Tibial nerve (tissue), 4 donors: ENCODE data around the gene SLC2A6.

ENCODE experiments used
- CTCF ChIP-seq, 5 experiments: fragments of 200-600 bp in 3 of 5; fragments of 450-650 bp in 2 of 5; sonication (generic) in 3 of 5; IDR thresholded peaks; one replicate each; pipeline ENCODE4 v1.5.1; 2016 to 2019; ENCODE audit warnings: antibody characterized with exemption in 5 of 5, mild to moderate bottlenecking in 3 of 5, moderate library complexity in 2 of 5
- EP300 ChIP-seq, 2 donors: sonication (generic); formaldehyde crosslinking; IDR thresholded peaks; one replicate each; pipeline ENCODE4 v1.6.1; 2017; ENCODE audit warnings: antibody characterized with exemption in 2 of 2, mild to moderate bottlenecking in 1 of 2
- POLR2A ChIP-seq, 2 donors: fragments of 450-650 bp; IDR thresholded peaks; one replicate each; pipeline ENCODE4 v1.6.1; 2017; ENCODE audit warnings: antibody characterized with exemption in 2 of 2, mild to moderate bottlenecking in 2 of 2, moderate library complexity in 2 of 2

- TF ChIP-seq CTCF (IDR thresholded peaks at IDR 0.05) (no peak), POLR2A (IDR thresholded peaks at IDR 0.05) (no peak), EP300 (IDR thresholded peaks at IDR 0.05) (no peak)
Measured at GRCh38 chr9:133472277-133472645, 6.6 kb downstream of the SLC2A6 start.
